ENCODE results near the gene ZFAND3.

ZFAND3 gene

GRCh38 chr6:37983720-37984501, 164.4 kb downstream of the ZFAND3 start:
- no peak overlapping the region for H3K4me3 ChIP-seq (ENCODE audit: control insufficient read depth, low read depth, low read length)
- TF ChIP-seq CTCF (conservative IDR thresholded peaks at IDR 0.05; ENCODE audit: control insufficient read depth, insufficient read depth, low read depth, low read length), result no peak
- no peak for DNase-seq (ENCODE audit: low read depth)

GRCh38 chr6:37984578-37984977, 165.1 kb downstream of the ZFAND3 start:
- no peak for DNase-seq (ENCODE audit: low read depth)
- no peak for TF ChIP-seq CTCF (conservative IDR thresholded peaks at IDR 0.05; ENCODE audit: control insufficient read depth, insufficient read depth, low read depth, low read length)
- H3K4me3 ChIP-seq (ENCODE audit: control insufficient read depth, low read depth, low read length), result no peak overlapping the region

DNA sequence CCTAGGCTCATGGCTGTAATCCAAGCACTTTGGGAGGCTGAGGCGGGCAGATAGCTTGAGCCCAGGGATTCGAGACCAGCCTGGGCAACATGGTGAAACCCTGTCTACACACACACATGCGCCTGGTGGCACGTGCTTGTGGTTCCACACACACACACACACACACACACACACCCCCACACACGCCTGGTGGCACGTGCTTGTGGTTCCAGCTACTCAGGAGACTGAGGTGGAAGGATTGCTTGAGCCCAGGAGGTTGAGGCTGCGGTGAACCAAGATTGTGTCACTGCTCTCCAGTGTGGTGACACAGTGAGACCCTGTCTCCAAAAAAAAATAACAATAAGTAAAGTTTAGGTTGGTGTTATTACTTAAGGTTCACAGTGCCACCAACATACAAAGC, 165.8 kb downstream of the ZFAND3 start:
- no peak for TF ChIP-seq CTCF (conservative IDR thresholded peaks at IDR 0.05; ENCODE audit: control insufficient read depth, insufficient read depth, low read depth, low read length)
- H3K4me3 ChIP-seq (ENCODE audit: control insufficient read depth, low read depth, low read length), result no peak overlapping the region
- DNase-seq (ENCODE audit: low read depth), result no peak

- no peak overlapping the region for H3K4me3 ChIP-seq (ENCODE audit: control insufficient read depth, low read depth, low read length)
- no peak for TF ChIP-seq CTCF (conservative IDR thresholded peaks at IDR 0.05; ENCODE audit: control insufficient read depth, insufficient read depth, low read depth, low read length)
- peak; percentile 51 for DNase-seq (ENCODE audit: low read depth)
These were observed 167.5 kb downstream of the ZFAND3 start for GRCh38 chr6:37987018-37987417.

GRCh38 chr6:37987559-37987958, 168.0 kb downstream of the ZFAND3 start:
- no peak overlapping the region for H3K4me3 ChIP-seq (ENCODE audit: control insufficient read depth, low read depth, low read length)
- no peak for DNase-seq (ENCODE audit: low read depth)
- no peak for TF ChIP-seq CTCF (conservative IDR thresholded peaks at IDR 0.05; ENCODE audit: control insufficient read depth, insufficient read depth, low read depth, low read length)

DNA sequence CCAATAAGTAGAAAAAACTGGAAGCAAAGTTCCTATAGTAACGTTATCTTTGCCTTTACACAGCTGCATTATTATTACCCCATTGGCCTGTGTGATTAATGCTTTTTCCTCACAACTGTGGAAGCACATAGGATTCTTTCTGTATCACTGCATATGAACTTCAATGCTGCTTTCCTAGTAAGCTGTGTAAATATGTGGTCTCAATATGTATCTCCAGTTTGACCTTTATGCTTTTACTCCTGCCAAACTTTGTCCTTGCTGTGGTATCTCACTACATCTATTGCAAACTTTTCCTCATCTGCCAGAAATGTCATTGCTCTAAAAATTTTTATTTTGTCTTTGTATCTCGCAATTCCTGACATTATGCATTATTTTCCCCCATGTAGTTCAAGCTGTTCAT, 168.6 kb downstream of the ZFAND3 start:
- no peak overlapping the region for H3K4me3 ChIP-seq (ENCODE audit: control insufficient read depth, low read depth, low read length)
- DNase-seq (ENCODE audit: low read depth), result peak; percentile 39
- no peak for TF ChIP-seq CTCF (conservative IDR thresholded peaks at IDR 0.05; ENCODE audit: control insufficient read depth, insufficient read depth, low read depth, low read length)
